ENCODE measurements around the gene PRKAG1. TPM values are rescaled to one million over a fixed set of nuclear protein-coding genes. Genes with fewer than 3 reads are reported as not detected.

Gene PRKAG1
- total and polyA plus RNA-seq, 2 donors from 2014 or later = 57.1 to 58.4 TPM

DNA sequence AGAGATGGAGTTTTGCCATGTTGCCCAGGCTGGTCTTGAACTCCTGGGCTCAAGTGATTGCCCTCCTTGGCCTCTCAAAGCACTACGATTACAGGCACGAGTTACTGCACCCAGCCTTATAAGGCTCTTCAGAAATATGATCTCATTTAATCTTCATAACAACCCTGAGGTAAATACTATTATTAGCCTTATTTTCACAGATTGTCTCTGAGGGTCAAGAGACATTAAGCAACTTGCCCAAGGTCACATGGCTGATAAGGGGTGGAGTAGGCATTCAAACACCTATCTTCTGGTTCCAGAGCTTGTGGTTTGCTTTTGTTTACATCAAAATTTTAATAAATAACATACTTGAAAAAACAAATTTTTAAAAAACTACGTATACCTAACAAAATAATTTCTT, 5.1 kb downstream of the PRKAG1 start:
- Histone ChIP-seq H3K27ac (ENCODE audit: low read depth in 2 of 2, low read length in 2 of 2) (no peak overlapping the region), H3K9ac (ENCODE audit: low read length in 3 of 3) (no peak overlapping the region), H3K4me3 (ENCODE audit: low read length in 3 of 3) (no peak overlapping the region), H3K27me3 (ENCODE audit: control insufficient read depth, insufficient read depth, low read length) (no peaks in the 10 kb centered on the region), H3K4me1 (ENCODE audit: control insufficient read depth in 2 of 3, insufficient read depth in 2 of 3, low read depth in 1 of 3, low read length in 3 of 3) (peaks cover 0 to 5% (median 3%) of the 10 kb centered on the region in 3 donors), H3K9me3 (ENCODE audit: control insufficient read depth in 2 of 3, insufficient read depth in 1 of 3, low read length in 3 of 3) (no peaks in the 10 kb centered on the region), H3K36me3 (ENCODE audit: control insufficient read depth in 2 of 3, insufficient read depth in 3 of 3, low read length in 3 of 3) (peaks cover 0 to 8% (median 6%) of the 10 kb centered on the region in 3 donors)
- DNase-seq = no peak
- TF ChIP-seq CTCF (IDR thresholded peaks at IDR 0.05; ENCODE audit: borderline replicate concordance, extremely low read depth, insufficient read depth) = no peak
- FAIRE-seq = no peak
- intact Hi-C loops (cut with DNase I) = no loop called here

- intact Hi-C loops (cut with DNase I) = no loop called here
- Histone ChIP-seq H3K4me3 (ENCODE audit: low read length in 3 of 3) (no peak overlapping the region), H3K27me3 (ENCODE audit: control insufficient read depth, insufficient read depth, low read length) (no peaks in the 10 kb centered on the region), H3K9me3 (ENCODE audit: control insufficient read depth in 2 of 3, insufficient read depth in 1 of 3, low read length in 3 of 3) (no peaks in the 10 kb centered on the region), H3K9ac (ENCODE audit: low read length in 3 of 3) (no peak overlapping the region), H3K27ac (ENCODE audit: low read depth in 2 of 2, low read length in 2 of 2) (no peak overlapping the region), H3K36me3 (ENCODE audit: control insufficient read depth in 2 of 3, insufficient read depth in 3 of 3, low read length in 3 of 3) (peaks cover 0 to 8% (median 7%) of the 10 kb centered on the region in 3 donors), H3K4me1 (ENCODE audit: control insufficient read depth in 2 of 3, insufficient read depth in 2 of 3, low read depth in 1 of 3, low read length in 3 of 3) (peaks cover 0 to 5% (median 3%) of the 10 kb centered on the region in 3 donors)
- no peak for TF ChIP-seq CTCF (IDR thresholded peaks at IDR 0.05; ENCODE audit: borderline replicate concordance, extremely low read depth, insufficient read depth)
- FAIRE-seq (no peak), DNase-seq (no peak)
Observed at GRCh38 chr12:49012739-49013138, 5.8 kb downstream of the PRKAG1 start.

- H3K27ac ChIP-seq (ENCODE audit: low read depth in 2 of 2, low read length in 2 of 2) = no peak overlapping the region
- intact Hi-C loops (cut with DNase I) = no loop called here
- no peaks in the 10 kb centered on the region for H3K4me1 ChIP-seq (ENCODE audit: control insufficient read depth in 2 of 3, insufficient read depth in 2 of 3, low read depth in 1 of 3, low read length in 3 of 3)
- no peak overlapping the region for H3K9ac ChIP-seq (ENCODE audit: low read length in 3 of 3)
- TF ChIP-seq CTCF (IDR thresholded peaks at IDR 0.05; ENCODE audit: borderline replicate concordance, extremely low read depth, insufficient read depth) = no peak
- H3K4me3 ChIP-seq (ENCODE audit: low read length in 3 of 3) = no peak overlapping the region
- DNase-seq = no peak
- no peaks in the 10 kb centered on the region for H3K9me3 ChIP-seq (ENCODE audit: control insufficient read depth in 2 of 3, insufficient read depth in 1 of 3, low read length in 3 of 3)
- no peaks in the 10 kb centered on the region for H3K27me3 ChIP-seq (ENCODE audit: control insufficient read depth, insufficient read depth, low read length)
- FAIRE-seq = no peak
- peaks cover 0 to 13% (median 12%) of the 10 kb centered on the region in 3 donors for H3K36me3 ChIP-seq (ENCODE audit: control insufficient read depth in 2 of 3, insufficient read depth in 3 of 3, low read length in 3 of 3)
Observed at GRCh38 chr12:49010092-49010668, 8.4 kb downstream of the PRKAG1 start.

GRCh38 chr12:49008943-49009342, 9.6 kb downstream of the PRKAG1 start:
- H3K9ac ChIP-seq (ENCODE audit: low read length in 3 of 3) = no peak overlapping the region
- no peak overlapping the region for H3K4me3 ChIP-seq (ENCODE audit: low read length in 3 of 3)
- no peak overlapping the region for H3K27ac ChIP-seq (ENCODE audit: low read depth in 2 of 2, low read length in 2 of 2)
- no peaks in the 10 kb centered on the region for H3K4me1 ChIP-seq (ENCODE audit: control insufficient read depth in 2 of 3, insufficient read depth in 2 of 3, low read depth in 1 of 3, low read length in 3 of 3)
- FAIRE-seq (no peak), DNase-seq (no peak)
- H3K9me3 ChIP-seq (ENCODE audit: control insufficient read depth in 2 of 3, insufficient read depth in 1 of 3, low read length in 3 of 3) = no peaks in the 10 kb centered on the region
- H3K27me3 ChIP-seq (ENCODE audit: control insufficient read depth, insufficient read depth, low read length) = no peaks in the 10 kb centered on the region
- H3K36me3 ChIP-seq (ENCODE audit: control insufficient read depth in 2 of 3, insufficient read depth in 3 of 3, low read length in 3 of 3) = peaks cover 3 to 22% (median 19%) of the 10 kb centered on the region in 3 donors
- no peak for TF ChIP-seq CTCF (IDR thresholded peaks at IDR 0.05; ENCODE audit: borderline replicate concordance, extremely low read depth, insufficient read depth)
- intact Hi-C loops (cut with DNase I) = no loop called here
